ENCODE results near the gene SPEN.

The SPEN gene

GRCh38 chr1:15863156-15863901, 15.8 kb downstream of the SPEN start:
- H3K79me2 ChIP-seq (ENCODE audit: insufficient read depth, low read length): peaks cover 98% of the 10 kb centered on the region
- TF ChIP-seq EZH2 (IDR thresholded peaks at IDR 0.05; ENCODE audit: borderline replicate concordance, low read depth, low read length, severe bottlenecking): no peak
- no peak for TF ChIP-seq CTCF (IDR thresholded peaks at IDR 0.05; ENCODE audit: borderline replicate concordance, extremely low read depth, low read length, poor library complexity, severe bottlenecking)
- peaks cover 2% of the 10 kb centered on the region; the same call in 1 of the 2 replicates for H3K4me1 ChIP-seq (ENCODE audit: insufficient read depth, low read length)
- H3K9me3 ChIP-seq (ENCODE audit: insufficient read depth, low read length, severe bottlenecking): no peaks in the 10 kb centered on the region
- peaks cover 85% of the 10 kb centered on the region for H4K20me1 ChIP-seq (ENCODE audit: insufficient read depth, low read length)
- no peak for DNase-seq
- peaks cover under 1% of the 10 kb centered on the region; the same call in 1 of the 2 replicates for H3K36me3 ChIP-seq (ENCODE audit: insufficient read depth, low read length)
- no peak overlapping the region for H3K4me3 ChIP-seq (ENCODE audit: low read depth in 1 of 2, low read length in 2 of 2)
- H3K27me3 ChIP-seq (ENCODE audit: insufficient read depth, low read length, poor library complexity): no peaks in the 10 kb centered on the region
- no peak overlapping the region for H3K27ac ChIP-seq (ENCODE audit: low read length)
- no peak overlapping the region for H3K9ac ChIP-seq (ENCODE audit: low read depth, low read length)
- no peak overlapping the region for H3K4me2 ChIP-seq (ENCODE audit: insufficient read depth, low read length)
- no peak for ATAC-seq (ENCODE audit: insufficient read depth, low read depth)
- H2AFZ ChIP-seq (ENCODE audit: low read depth, low read length): no peak overlapping the region

DNA sequence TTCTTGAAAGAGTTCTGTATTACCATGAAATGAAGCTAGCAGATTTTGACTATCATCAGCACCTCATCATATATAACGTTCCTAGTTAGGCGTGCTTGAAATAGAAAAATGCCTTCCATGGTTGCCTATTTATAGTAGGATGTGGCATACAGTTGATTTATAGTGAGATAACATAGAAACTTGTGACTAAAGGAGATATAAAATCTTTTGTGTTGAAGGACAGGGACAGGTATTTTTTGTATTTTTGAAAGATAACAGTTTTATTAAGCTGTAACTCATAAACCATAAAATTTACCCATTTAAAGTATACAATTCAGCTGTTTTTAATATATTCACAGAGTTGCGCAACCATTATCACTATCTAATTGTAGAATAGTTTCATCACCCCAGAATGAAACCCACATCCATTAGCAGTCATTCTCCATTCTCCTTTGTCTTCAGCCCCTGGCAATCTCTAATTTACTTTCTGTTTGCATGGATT, 19.3 kb downstream of the SPEN start:
- Histone ChIP-seq H2AFZ (ENCODE audit: low read depth, low read length) (no peak overlapping the region), H3K79me2 (ENCODE audit: insufficient read depth, low read length) (peaks cover 99% of the 10 kb centered on the region), H4K20me1 (ENCODE audit: insufficient read depth, low read length) (peaks cover 90% of the 10 kb centered on the region), H3K36me3 (ENCODE audit: insufficient read depth, low read length) (0 out of 2 replicates have a peak, but pooled peaks cover under 1% of the 10 kb centered on the region), H3K27ac (ENCODE audit: low read length) (no peak overlapping the region), H3K9ac (ENCODE audit: low read depth, low read length) (no peak overlapping the region), H3K4me3 (ENCODE audit: low read depth in 1 of 2, low read length in 2 of 2) (no peak overlapping the region), H3K4me2 (ENCODE audit: insufficient read depth, low read length) (no peak overlapping the region), H3K27me3 (ENCODE audit: insufficient read depth, low read length, poor library complexity) (no peaks in the 10 kb centered on the region), H3K9me3 (ENCODE audit: insufficient read depth, low read length, severe bottlenecking) (no peaks in the 10 kb centered on the region), H3K4me1 (ENCODE audit: insufficient read depth, low read length) (no peaks in the 10 kb centered on the region)
- ATAC-seq (ENCODE audit: insufficient read depth, low read depth) (no peak), DNase-seq (no peak)
- no peak for TF ChIP-seq EZH2 (IDR thresholded peaks at IDR 0.05; ENCODE audit: borderline replicate concordance, low read depth, low read length, severe bottlenecking)
- TF ChIP-seq CTCF (IDR thresholded peaks at IDR 0.05; ENCODE audit: borderline replicate concordance, extremely low read depth, low read length, poor library complexity, severe bottlenecking): no peak

GRCh38 chr1:15867288-15867687, 19.8 kb downstream of the SPEN start:
- TF ChIP-seq EZH2 (IDR thresholded peaks at IDR 0.05; ENCODE audit: borderline replicate concordance, low read depth, low read length, severe bottlenecking): no peak
- TF ChIP-seq CTCF (IDR thresholded peaks at IDR 0.05; ENCODE audit: borderline replicate concordance, extremely low read depth, low read length, poor library complexity, severe bottlenecking): no peak
- Histone ChIP-seq H3K9ac (ENCODE audit: low read depth, low read length) (no peak overlapping the region), H2AFZ (ENCODE audit: low read depth, low read length) (no peak overlapping the region), H3K36me3 (ENCODE audit: insufficient read depth, low read length) (0 out of 2 replicates have a peak, but pooled peaks cover 2% of the 10 kb centered on the region), H4K20me1 (ENCODE audit: insufficient read depth, low read length) (peaks cover 88% of the 10 kb centered on the region), H3K4me3 (ENCODE audit: low read depth in 1 of 2, low read length in 2 of 2) (no peak overlapping the region), H3K79me2 (ENCODE audit: insufficient read depth, low read length) (peaks cover 98% of the 10 kb centered on the region), H3K9me3 (ENCODE audit: insufficient read depth, low read length, severe bottlenecking) (no peaks in the 10 kb centered on the region), H3K27ac (ENCODE audit: low read length) (no peak overlapping the region), H3K4me1 (ENCODE audit: insufficient read depth, low read length) (no peaks in the 10 kb centered on the region), H3K4me2 (ENCODE audit: insufficient read depth, low read length) (no peak overlapping the region), H3K27me3 (ENCODE audit: insufficient read depth, low read length, poor library complexity) (no peaks in the 10 kb centered on the region)
- ATAC-seq (ENCODE audit: insufficient read depth, low read depth) (no peak), DNase-seq (no peak)
